Liver (tissue), 9 donors: ENCODE data around the gene NFYB. TPM values are rescaled to one million over a fixed set of nuclear protein-coding genes. Genes with fewer than 3 reads are reported as not detected.
"Not testable (repeated sequence)": the region's sequence is repeated elsewhere in the genome, so short reads cannot be mapped to it uniquely, and the experiment has no call there.

ENCODE experiments used
- DNase-seq: peaks from one replicate; pipeline ENCODE4 v3.0.0-alpha.2; 2017; ENCODE audit warnings: low spot score
- H3K27ac ChIP-seq, 2 donors: one replicate each; pipeline ENCODE4 v1.7.0; 2013; ENCODE audit warnings: inconsistent platforms in 2 of 2, low read length in 2 of 2, control low read depth in 1 of 2, low read depth in 1 of 2, mild to moderate bottlenecking in 1 of 2
- H3K27me3 ChIP-seq, 4 donors: one replicate each; pipeline versions ENCODE4 v1.6.1 to v1.7.0; 2013; ENCODE audit warnings: low read length in 3 of 4, inconsistent platforms in 1 of 4, mild to moderate bottlenecking in 1 of 4, moderate library complexity in 1 of 4; ENCODE audit not compliant: control insufficient read depth in 4 of 4, insufficient read depth in 4 of 4
- H3K36me3 ChIP-seq, 4 donors: one replicate each; pipeline versions ENCODE4 v1.6.1 to v1.7.0; 2013; ENCODE audit warnings: low read length in 3 of 4, mild to moderate bottlenecking in 3 of 4, low read depth in 1 of 4, moderate library complexity in 1 of 4; ENCODE audit not compliant: control insufficient read depth in 4 of 4, insufficient read depth in 3 of 4
- H3K4me1 ChIP-seq, 4 donors: one replicate each; pipeline versions ENCODE4 v1.6.1 to v1.7.0; 2013; ENCODE audit warnings: low read length in 3 of 4, mild to moderate bottlenecking in 3 of 4, moderate library complexity in 1 of 4; ENCODE audit not compliant: control insufficient read depth in 4 of 4, insufficient read depth in 4 of 4
- H3K4me3 ChIP-seq, 3 donors: one replicate each; pipeline versions ENCODE4 v1.6.1 to v1.7.0; 2013; ENCODE audit warnings: low read length in 3 of 3, control low read depth in 1 of 3, low read depth in 1 of 3, mild to moderate bottlenecking in 1 of 3
- H3K9ac ChIP-seq, 2 donors: one replicate each; pipeline ENCODE4 v1.7.0; 2013; ENCODE audit warnings: low read length in 2 of 2, mild to moderate bottlenecking in 2 of 2, moderate library complexity in 2 of 2, control low read depth in 1 of 2, low read depth in 1 of 2
- H3K9me3 ChIP-seq, 4 donors: one replicate each; pipeline versions ENCODE4 v1.6.1 to v1.7.0; 2013; ENCODE audit warnings: low read length in 3 of 4; ENCODE audit not compliant: control insufficient read depth in 4 of 4
- FOXA2 ChIP-seq: IDR thresholded peaks from 2 replicates; pipeline ENCODE4 v1.6.1; 2016; ENCODE audit warnings: antibody characterized with exemption
- GABPA ChIP-seq, 2 donors: IDR thresholded peaks in 1 of 2; conservative IDR thresholded peaks in 1 of 2; 2 replicates each; pipeline ENCODE4 v1.6.1; 2016; ENCODE audit warnings: antibody characterized with exemption in 2 of 2, mild to moderate bottlenecking in 1 of 2, moderate library complexity in 1 of 2
- HNF4G ChIP-seq: IDR thresholded peaks from 2 replicates; pipeline ENCODE4 v1.6.1; 2016; ENCODE audit warnings: antibody characterized with exemption
- JUND ChIP-seq, 2 donors: IDR thresholded peaks; 2 replicates each; pipeline ENCODE4 v1.6.1; 2016; ENCODE audit warnings: antibody characterized with exemption in 2 of 2
- NR2F2 ChIP-seq: IDR thresholded peaks from 2 replicates; pipeline ENCODE4 v1.6.1; 2016; ENCODE audit warnings: antibody characterized with exemption
- RAD21 ChIP-seq, 2 donors: IDR thresholded peaks; 2 replicates each; pipeline ENCODE4 v1.6.1; 2016; ENCODE audit warnings: antibody characterized with exemption in 2 of 2, mild to moderate bottlenecking in 2 of 2
- TAF1 ChIP-seq: conservative IDR thresholded peaks from 2 replicates; pipeline ENCODE4 v1.6.1; 2016; ENCODE audit warnings: antibody characterized with exemption, mild to moderate bottlenecking
- WGBS: extraction: QIAGEN DNeasy Blood & Tissue Kit; methylation state at CpG from one replicate; pipeline ENCODE4 v1.1.7; 2013; 5-methylcytosine and 5-hydroxymethylcytosine counted together
- polyA plus RNA-seq, 2 donors: library from polyadenylated mRNA; stranded (reverse) in 1 of 2; unstranded in 1 of 2; fragments of 200-250 nt in 1 of 2; fragments of >200 nt in 1 of 2; fragmentation: Nextera tagmentation in 1 of 2; extraction: Ambion mirVana in 1 of 2; gene quantifications; one replicate each; pipeline versions ENCODE4 v1.2.1 to v1.2.3, GENCODE V29; 2013 to 2015
- total RNA-seq, 2 donors: library from RNA; depleted of rRNA; stranded (reverse); fragments of >200 nt; gene quantifications; one replicate each; pipeline ENCODE4 v1.2.3, GENCODE V29; 2014
- TF ChIP-seq, protein P1 (sequence below): IDR thresholded peaks from 2 replicates; pipeline ENCODE4 v1.6.1; 2016; ENCODE audit warnings: antibody characterized with exemption
- TF ChIP-seq, protein P2 (sequence below): fragments of 150-350 bp; IDR thresholded peaks from 2 replicates; pipeline ENCODE4 v1.5.1; 2017; ENCODE audit warnings: improper control_type of control experiment, low read depth, low read length; ENCODE audit not compliant: missing input control
- TF ChIP-seq, protein P3 (sequence below): IDR thresholded peaks from 2 replicates; pipeline ENCODE4 v1.6.1; 2016; ENCODE audit warnings: antibody characterized with exemption, mild to moderate bottlenecking
- donor health status: healthy.
- donor health status: healthy.
- donor health status: healthy.
- donor health status: healthy.
- donor health status: healthy.

NFYB gene
- total and polyA plus RNA-seq, 4 donors = 7.6 to 14.6 (median 11.5) TPM

DNA sequence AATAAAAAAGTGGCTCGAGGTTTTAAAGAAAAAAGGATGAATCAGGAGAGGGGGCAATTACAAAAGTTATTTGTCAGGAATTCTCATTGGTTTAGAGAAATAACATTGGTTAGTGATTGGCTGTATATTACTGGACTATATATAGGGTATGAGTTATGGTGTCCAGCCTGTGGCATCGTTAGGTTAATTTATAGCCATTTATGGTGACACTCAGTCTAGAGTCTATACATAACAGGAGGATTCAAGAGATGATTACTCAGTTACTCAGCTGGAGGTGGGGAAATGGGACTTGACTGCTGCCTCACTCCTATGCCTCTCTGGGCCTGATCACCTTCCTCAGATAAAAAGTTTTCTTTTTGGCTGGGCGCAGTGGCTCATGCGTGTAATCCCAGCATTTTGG lies 25.6 kb upstream of the NFYB start:
- Histone ChIP-seq H3K9ac (no peak overlapping the region), H3K4me1 (no peaks in the 10 kb centered on the region), H3K36me3 (no peaks in the 10 kb centered on the region), H3K27me3 (no peaks in the 10 kb centered on the region), H3K9me3 (no peaks in the 10 kb centered on the region), H3K4me3 (no peak overlapping the region), H3K27ac (no peak overlapping the region)
- WGBS = 91% methylated on average over 4 of the region's 4 CpGs
- TF ChIP-seq, protein P1, sequence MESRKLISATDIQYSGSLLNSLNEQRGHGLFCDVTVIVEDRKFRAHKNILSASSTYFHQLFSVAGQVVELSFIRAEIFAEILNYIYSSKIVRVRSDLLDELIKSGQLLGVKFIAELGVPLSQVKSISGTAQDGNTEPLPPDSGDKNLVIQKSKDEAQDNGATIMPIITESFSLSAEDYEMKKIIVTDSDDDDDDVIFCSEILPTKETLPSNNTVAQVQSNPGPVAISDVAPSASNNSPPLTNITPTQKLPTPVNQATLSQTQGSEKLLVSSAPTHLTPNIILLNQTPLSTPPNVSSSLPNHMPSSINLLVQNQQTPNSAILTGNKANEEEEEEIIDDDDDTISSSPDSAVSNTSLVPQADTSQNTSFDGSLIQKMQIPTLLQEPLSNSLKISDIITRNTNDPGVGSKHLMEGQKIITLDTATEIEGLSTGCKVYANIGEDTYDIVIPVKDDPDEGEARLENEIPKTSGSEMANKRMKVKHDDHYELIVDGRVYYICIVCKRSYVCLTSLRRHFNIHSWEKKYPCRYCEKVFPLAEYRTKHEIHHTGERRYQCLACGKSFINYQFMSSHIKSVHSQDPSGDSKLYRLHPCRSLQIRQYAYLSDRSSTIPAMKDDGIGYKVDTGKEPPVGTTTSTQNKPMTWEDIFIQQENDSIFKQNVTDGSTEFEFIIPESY = no peak
- TF ChIP-seq RAD21 (IDR thresholded peaks at IDR 0.05) (no peak), NR2F2 (no peak), HNF4G (no peak), TAF1 (no peak), FOXA2 (no peak), JUND (IDR thresholded peaks at IDR 0.05) (no peak), GABPA (IDR thresholded peaks at IDR 0.05 in 1 of 2, conservative IDR thresholded peaks at IDR 0.05 in 1 of 2) (no peak)
- TF ChIP-seq, protein P2, sequence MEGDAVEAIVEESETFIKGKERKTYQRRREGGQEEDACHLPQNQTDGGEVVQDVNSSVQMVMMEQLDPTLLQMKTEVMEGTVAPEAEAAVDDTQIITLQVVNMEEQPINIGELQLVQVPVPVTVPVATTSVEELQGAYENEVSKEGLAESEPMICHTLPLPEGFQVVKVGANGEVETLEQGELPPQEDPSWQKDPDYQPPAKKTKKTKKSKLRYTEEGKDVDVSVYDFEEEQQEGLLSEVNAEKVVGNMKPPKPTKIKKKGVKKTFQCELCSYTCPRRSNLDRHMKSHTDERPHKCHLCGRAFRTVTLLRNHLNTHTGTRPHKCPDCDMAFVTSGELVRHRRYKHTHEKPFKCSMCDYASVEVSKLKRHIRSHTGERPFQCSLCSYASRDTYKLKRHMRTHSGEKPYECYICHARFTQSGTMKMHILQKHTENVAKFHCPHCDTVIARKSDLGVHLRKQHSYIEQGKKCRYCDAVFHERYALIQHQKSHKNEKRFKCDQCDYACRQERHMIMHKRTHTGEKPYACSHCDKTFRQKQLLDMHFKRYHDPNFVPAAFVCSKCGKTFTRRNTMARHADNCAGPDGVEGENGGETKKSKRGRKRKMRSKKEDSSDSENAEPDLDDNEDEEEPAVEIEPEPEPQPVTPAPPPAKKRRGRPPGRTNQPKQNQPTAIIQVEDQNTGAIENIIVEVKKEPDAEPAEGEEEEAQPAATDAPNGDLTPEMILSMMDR = no peak
- TF ChIP-seq, protein P3, sequence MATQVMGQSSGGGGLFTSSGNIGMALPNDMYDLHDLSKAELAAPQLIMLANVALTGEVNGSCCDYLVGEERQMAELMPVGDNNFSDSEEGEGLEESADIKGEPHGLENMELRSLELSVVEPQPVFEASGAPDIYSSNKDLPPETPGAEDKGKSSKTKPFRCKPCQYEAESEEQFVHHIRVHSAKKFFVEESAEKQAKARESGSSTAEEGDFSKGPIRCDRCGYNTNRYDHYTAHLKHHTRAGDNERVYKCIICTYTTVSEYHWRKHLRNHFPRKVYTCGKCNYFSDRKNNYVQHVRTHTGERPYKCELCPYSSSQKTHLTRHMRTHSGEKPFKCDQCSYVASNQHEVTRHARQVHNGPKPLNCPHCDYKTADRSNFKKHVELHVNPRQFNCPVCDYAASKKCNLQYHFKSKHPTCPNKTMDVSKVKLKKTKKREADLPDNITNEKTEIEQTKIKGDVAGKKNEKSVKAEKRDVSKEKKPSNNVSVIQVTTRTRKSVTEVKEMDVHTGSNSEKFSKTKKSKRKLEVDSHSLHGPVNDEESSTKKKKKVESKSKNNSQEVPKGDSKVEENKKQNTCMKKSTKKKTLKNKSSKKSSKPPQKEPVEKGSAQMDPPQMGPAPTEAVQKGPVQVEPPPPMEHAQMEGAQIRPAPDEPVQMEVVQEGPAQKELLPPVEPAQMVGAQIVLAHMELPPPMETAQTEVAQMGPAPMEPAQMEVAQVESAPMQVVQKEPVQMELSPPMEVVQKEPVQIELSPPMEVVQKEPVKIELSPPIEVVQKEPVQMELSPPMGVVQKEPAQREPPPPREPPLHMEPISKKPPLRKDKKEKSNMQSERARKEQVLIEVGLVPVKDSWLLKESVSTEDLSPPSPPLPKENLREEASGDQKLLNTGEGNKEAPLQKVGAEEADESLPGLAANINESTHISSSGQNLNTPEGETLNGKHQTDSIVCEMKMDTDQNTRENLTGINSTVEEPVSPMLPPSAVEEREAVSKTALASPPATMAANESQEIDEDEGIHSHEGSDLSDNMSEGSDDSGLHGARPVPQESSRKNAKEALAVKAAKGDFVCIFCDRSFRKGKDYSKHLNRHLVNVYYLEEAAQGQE = no peak
- no peak for DNase-seq

DNA sequence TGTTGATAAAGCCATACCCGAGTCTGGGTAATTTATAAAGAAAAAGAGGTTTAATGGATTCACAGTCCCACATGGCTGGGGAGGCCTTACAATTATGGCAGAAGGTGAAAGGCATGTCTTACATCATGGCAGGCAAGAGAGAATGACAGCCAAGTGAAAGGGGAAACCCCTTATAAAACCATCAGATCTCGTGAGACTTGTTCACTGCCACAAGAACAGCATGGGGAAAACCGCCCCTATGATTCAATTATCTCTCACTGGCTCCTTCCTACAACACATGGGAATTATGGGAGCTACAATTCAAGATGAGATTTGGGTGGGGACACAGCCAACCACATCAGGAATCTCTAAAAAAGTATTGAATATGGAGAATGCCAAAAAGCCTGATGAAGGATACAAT lies 25.0 kb upstream of the NFYB start:
- H3K27me3 ChIP-seq, DNase-seq, H3K9ac ChIP-seq, H3K4me1 ChIP-seq, H3K27ac ChIP-seq, H3K4me3 ChIP-seq, H3K9me3 ChIP-seq, H3K36me3 ChIP-seq: not testable (repeated sequence)
- 93% methylated on average over 3 of the region's 3 CpGs for WGBS
